Measurements from ENCODE around the gene AMDHD2. TPM values are rescaled to one million over a fixed set of nuclear protein-coding genes. Genes with fewer than 3 reads are reported as not detected.
A peak's percentile ranks its signal among the peaks of the same experiment; 100 is the strongest.

AMDHD2 gene
- total RNA-seq, 5 donors from 2014 or later (not counting 1 experiment from before 2014, with no cell fraction given), result 104 to 215 (median 122) TPM

GRCh38 chr16:2500918-2501750 is 19.0 kb upstream of the AMDHD2 start:
- ATAC-seq (replicated peaks in 1 of 4) (peak; percentile 90 to 98 (median 94)), DNase-seq (peak; percentile 45 to 89 (median 72))
- H3K4me1 ChIP-seq (ENCODE audit: control insufficient read depth in 1 of 2, extremely low read depth in 1 of 2, insufficient read depth in 2 of 2, low read length in 2 of 2), result peaks cover 0 to 9% of the 10 kb centered on the region in 2 experiments
- H3K36me3 ChIP-seq (ENCODE audit: control insufficient read depth in 2 of 2, extremely low read depth in 1 of 2, insufficient read depth in 1 of 2, low read length in 1 of 2), result peaks cover 7 to 10% of the 10 kb centered on the region in 2 donors
- Mint-ChIP-seq H3K4me3 (no peak overlapping the region), H3K27ac (no peak overlapping the region), H3K9me3 (no peaks in the 10 kb centered on the region), H3K27me3 (no peaks in the 10 kb centered on the region), H3K4me1 (no peaks in the 10 kb centered on the region), H3K36me3 (peaks cover 9% of the 10 kb centered on the region)
- H3K4me3 ChIP-seq (ENCODE audit: control insufficient read depth in 1 of 2, extremely low read depth in 1 of 2, low read length in 1 of 2), result no peak overlapping the region
- WGBS (ENCODE audit: insufficient coverage), result 49% methylated on average over 19 of the region's 23 CpGs
- no peaks in the 10 kb centered on the region for H3K9me3 ChIP-seq
- no peaks in the 10 kb centered on the region for H3K27me3 ChIP-seq (replicated peaks in 1 of 2; ENCODE audit: control insufficient read depth in 2 of 2, extremely low read depth in 1 of 2, insufficient read depth in 2 of 2, low read length in 1 of 2)
- H3K27ac ChIP-seq (ENCODE audit: low read length), result no peak overlapping the region
- CTCF ChIA-PET, result interaction anchor here (0.7 to 1.1 kb wide), 2 partner anchors 98 to 306 kb away, joined by 4 to 5 read pairs; no protein-coding TSS in a partner anchor
- POLR2A ChIA-PET, result interaction anchor here in 1 of 2 donors (0.8 kb wide), 1 partner anchor 306 kb away, joined by 3 read pairs; no protein-coding TSS in a partner anchor

- ChIA-PET POLR2A (no interaction called here), CTCF (interaction anchor here (0.5 to 1.1 kb wide), 3 partner anchors 99 to 309 kb away, joined by 3 to 5 read pairs (median 4); no protein-coding TSS in a partner anchor)
- no peaks in the 10 kb centered on the region for H3K9me3 Mint-ChIP-seq
Measured at GRCh38 chr16:2501946-2502895, 17.9 kb upstream of the AMDHD2 start.

GRCh38 chr16:2505695-2506094 is 14.5 kb upstream of the AMDHD2 start:
- Mint-ChIP-seq H3K4me3 (no peak overlapping the region), H3K27ac (no peak overlapping the region), H3K9me3 (no peaks in the 10 kb centered on the region), H3K4me1 (peaks cover 0 to 10% (median 2%) of the 10 kb centered on the region in 3 donors), H3K27me3 (no peaks in the 10 kb centered on the region), H3K36me3 (no peaks in the 10 kb centered on the region)
- no peak overlapping the region for H3K27ac ChIP-seq (ENCODE audit: low read length)
- ATAC-seq (replicated peaks in 1 of 4) (no peak), DNase-seq (no peak)
- ChIA-PET POLR2A (no interaction called here), CTCF (no interaction called here)
- H3K27me3 ChIP-seq (replicated peaks in 1 of 2; ENCODE audit: control insufficient read depth in 2 of 2, extremely low read depth in 1 of 2, insufficient read depth in 2 of 2, low read length in 1 of 2), result no peaks in the 10 kb centered on the region
- H3K36me3 ChIP-seq (ENCODE audit: control insufficient read depth in 2 of 2, extremely low read depth in 1 of 2, insufficient read depth in 1 of 2, low read length in 1 of 2), result no peaks in the 10 kb centered on the region
- no peak overlapping the region for H3K4me3 ChIP-seq (ENCODE audit: control insufficient read depth in 1 of 2, extremely low read depth in 1 of 2, low read length in 1 of 2)
- 95% methylated on average over 10 of the region's 14 CpGs for WGBS (ENCODE audit: insufficient coverage)
- no peaks in the 10 kb centered on the region for H3K9me3 ChIP-seq
- H3K4me1 ChIP-seq (ENCODE audit: control insufficient read depth in 1 of 2, extremely low read depth in 1 of 2, insufficient read depth in 2 of 2, low read length in 2 of 2), result peaks cover 0 to 9% of the 10 kb centered on the region in 2 experiments

More at GRCh38 chr16:2501946-2502895, 17.9 kb upstream of the AMDHD2 start:
- Histone ChIP-seq H3K36me3 (ENCODE audit: control insufficient read depth in 2 of 2, extremely low read depth in 1 of 2, insufficient read depth in 1 of 2, low read length in 1 of 2) (peaks cover 2 to 7% of the 10 kb centered on the region in 2 donors), H3K4me1 (ENCODE audit: control insufficient read depth in 1 of 2, extremely low read depth in 1 of 2, insufficient read depth in 2 of 2, low read length in 2 of 2) (peaks cover 0 to 9% of the 10 kb centered on the region in 2 experiments), H3K4me3 (ENCODE audit: control insufficient read depth in 1 of 2, extremely low read depth in 1 of 2, low read length in 1 of 2) (no peak overlapping the region), H3K27ac (ENCODE audit: low read length) (no peak overlapping the region), H3K9me3 (no peaks in the 10 kb centered on the region), H3K27me3 (replicated peaks in 1 of 2; ENCODE audit: control insufficient read depth in 2 of 2, extremely low read depth in 1 of 2, insufficient read depth in 2 of 2, low read length in 1 of 2) (no peaks in the 10 kb centered on the region)
- Mint-ChIP-seq H3K4me1 (peaks cover 0 to 2% (median 0%) of the 10 kb centered on the region in 3 donors), H3K36me3 (peaks cover 6% of the 10 kb centered on the region), H3K4me3 (no peak overlapping the region), H3K27ac (no peak overlapping the region), H3K27me3 (no peaks in the 10 kb centered on the region)
- DNase-seq (no peak), ATAC-seq (replicated peaks in 1 of 4) (no peak)
- WGBS (ENCODE audit: insufficient coverage), result 89% methylated on average over 16 of the region's 18 CpGs

- CTCF ChIA-PET, result no interaction called here
- Mint-ChIP-seq H3K9me3 (no peaks in the 10 kb centered on the region), H3K4me1 (peaks cover 0 to 10% (median 4%) of the 10 kb centered on the region in 3 donors), H3K4me3 (no peak overlapping the region), H3K27me3 (no peaks in the 10 kb centered on the region), H3K27ac (no peak overlapping the region), H3K36me3 (no peaks in the 10 kb centered on the region)
- peaks cover 0 to 6% of the 10 kb centered on the region in 2 experiments for H3K27me3 ChIP-seq (replicated peaks in 1 of 2; ENCODE audit: control insufficient read depth in 2 of 2, extremely low read depth in 1 of 2, insufficient read depth in 2 of 2, low read length in 1 of 2)
- H3K4me3 ChIP-seq (ENCODE audit: control insufficient read depth in 1 of 2, extremely low read depth in 1 of 2, low read length in 1 of 2), result no peak overlapping the region
- H3K36me3 ChIP-seq (ENCODE audit: control insufficient read depth in 2 of 2, extremely low read depth in 1 of 2, insufficient read depth in 1 of 2, low read length in 1 of 2), result no peaks in the 10 kb centered on the region
- POLR2A ChIA-PET, result no interaction called here
- DNase-seq (peak in 1 of 35 experiments; percentile 32), ATAC-seq (replicated peaks in 1 of 4) (peak; percentile 11 to 43 (median 31))
- no peaks in the 10 kb centered on the region for H3K4me1 ChIP-seq (ENCODE audit: control insufficient read depth in 1 of 2, extremely low read depth in 1 of 2, insufficient read depth in 2 of 2, low read length in 2 of 2)
- WGBS (ENCODE audit: insufficient coverage), result 57% methylated on average over 13 of the region's 14 CpGs
- no peaks in the 10 kb centered on the region for H3K9me3 ChIP-seq
- H3K27ac ChIP-seq (ENCODE audit: low read length), result no peak overlapping the region
Measured at GRCh38 chr16:2507052-2507659, 13.0 kb upstream of the AMDHD2 start.

- Mint-ChIP-seq H3K27ac (no peak overlapping the region), H3K27me3 (no peaks in the 10 kb centered on the region), H3K36me3 (no peaks in the 10 kb centered on the region), H3K4me1 (peaks cover 5 to 15% (median 8%) of the 10 kb centered on the region in 3 donors), H3K4me3 (no peak overlapping the region), H3K9me3 (no peaks in the 10 kb centered on the region)
- H3K9me3 ChIP-seq, result no peaks in the 10 kb centered on the region
- H3K36me3 ChIP-seq (ENCODE audit: control insufficient read depth in 2 of 2, extremely low read depth in 1 of 2, insufficient read depth in 1 of 2, low read length in 1 of 2), result no peaks in the 10 kb centered on the region
- no peak for DNase-seq
- ChIA-PET CTCF (no interaction called here), POLR2A (no interaction called here)
- WGBS (ENCODE audit: insufficient coverage), result 91% methylated on average over 8 of the region's 11 CpGs
- H3K27me3 ChIP-seq (replicated peaks in 1 of 2; ENCODE audit: control insufficient read depth in 2 of 2, extremely low read depth in 1 of 2, insufficient read depth in 2 of 2, low read length in 1 of 2), result peaks cover 0 to 8% of the 10 kb centered on the region in 2 experiments
- no peak for ATAC-seq (replicated peaks in 1 of 4)
- no peak overlapping the region for H3K27ac ChIP-seq (ENCODE audit: low read length)
- peaks cover 0 to 2% of the 10 kb centered on the region in 2 experiments for H3K4me1 ChIP-seq (ENCODE audit: control insufficient read depth in 1 of 2, extremely low read depth in 1 of 2, insufficient read depth in 2 of 2, low read length in 2 of 2)
- H3K4me3 ChIP-seq (ENCODE audit: control insufficient read depth in 1 of 2, extremely low read depth in 1 of 2, low read length in 1 of 2), result no peak overlapping the region
Measured at GRCh38 chr16:2507665-2508064, 12.5 kb upstream of the AMDHD2 start.
